HEK293T (cell line): ENCODE results near the gene CCDC68.

Source experiments
- CTCF ChIA-PET: fragments of 350-600 bp; formaldehyde crosslinking; extraction: SDS; loops from one replicate; lab custom pipeline; 2021; ENCODE audit warnings: antibody characterized with exemption, inconsistent platforms; lab: Yijun Ruan, JAX
- POLR2A ChIA-PET: fragments of 350-600 bp; formaldehyde crosslinking; extraction: SDS; loops from one replicate; lab custom pipeline; 2020; ENCODE audit warnings: antibody characterized with exemption, inconsistent platforms; lab: Yijun Ruan, JAX
- DNase-seq: peaks from one replicate; pipeline ENCODE4 v3.0.0; 2012; ENCODE audit warnings: mixed read lengths; ENCODE audit errors: extremely low spot score
- ARNT ChIP-seq: fragments of 450-650 bp; IDR thresholded peaks from 2 replicates; pipeline ENCODE4 v1.6.1; 2017; ENCODE audit warnings: mild to moderate bottlenecking
- BHLHE40 ChIP-seq: fragments of 450-650 bp; IDR thresholded peaks from 2 replicates; pipeline ENCODE4 v1.6.1; 2016; ENCODE audit warnings: mild to moderate bottlenecking, moderate library complexity, borderline replicate concordance
- CTBP1 ChIP-seq: fragments of 450-650 bp; IDR thresholded peaks from 2 replicates; pipeline ENCODE4 v1.6.1; 2016; ENCODE audit warnings: borderline replicate concordance
- ELF4 ChIP-seq: fragments of 450-650 bp; IDR thresholded peaks from 2 replicates; pipeline ENCODE4 v1.6.1; 2017; ENCODE audit warnings: antibody characterized with exemption
- FOXA1 ChIP-seq: fragments of 450-650 bp; IDR thresholded peaks from 2 replicates; pipeline ENCODE4 v1.6.1; 2016; ENCODE audit warnings: mild to moderate bottlenecking
- FOXK2 ChIP-seq: fragments of 450-650 bp; IDR thresholded peaks from 2 replicates; pipeline ENCODE4 v1.6.1; 2016; ENCODE audit warnings: mild to moderate bottlenecking
- FOXM1 ChIP-seq: fragments of 450-650 bp; IDR thresholded peaks from 2 replicates; pipeline ENCODE4 v1.6.1; 2017; ENCODE audit warnings: mild to moderate bottlenecking, borderline replicate concordance
- HDGF ChIP-seq: fragments of 450-650 bp; IDR thresholded peaks from 2 replicates; pipeline ENCODE4 v1.6.1; 2017; ENCODE audit warnings: antibody characterized with exemption, borderline replicate concordance
- L3MBTL2 ChIP-seq: fragments of 450-650 bp; conservative IDR thresholded peaks from 2 replicates; pipeline ENCODE4 v1.6.1; 2016; ENCODE audit warnings: mild to moderate bottlenecking
- LEF1 ChIP-seq: fragments of 450-650 bp; IDR thresholded peaks from 2 replicates; pipeline ENCODE4 v1.6.1; 2017; ENCODE audit warnings: mild to moderate bottlenecking, borderline replicate concordance
- NFRKB ChIP-seq: fragments of 450-650 bp; IDR thresholded peaks from 2 replicates; pipeline ENCODE4 v1.6.1; 2016; ENCODE audit warnings: mild to moderate bottlenecking, moderate library complexity
- SP1 ChIP-seq: fragments of 450-650 bp; IDR thresholded peaks from 2 replicates; pipeline ENCODE4 v1.6.1; 2017
- SUZ12 ChIP-seq: fragments of 450-650 bp; IDR thresholded peaks from 2 replicates; pipeline ENCODE4 v1.6.1; 2016; ENCODE audit warnings: mild to moderate bottlenecking
- TARDBP ChIP-seq: fragments of 450-650 bp; IDR thresholded peaks from 2 replicates; pipeline ENCODE4 v1.6.1; 2016
- ZNF384 ChIP-seq: fragments of 450-650 bp; IDR thresholded peaks from 2 replicates; pipeline ENCODE4 v1.6.1; 2016
- TF ChIP-seq, protein P1 (sequence below): fragments of 450-650 bp; IDR thresholded peaks from 2 replicates; pipeline ENCODE4 v1.6.1; 2016

Gene CCDC68

DNA sequence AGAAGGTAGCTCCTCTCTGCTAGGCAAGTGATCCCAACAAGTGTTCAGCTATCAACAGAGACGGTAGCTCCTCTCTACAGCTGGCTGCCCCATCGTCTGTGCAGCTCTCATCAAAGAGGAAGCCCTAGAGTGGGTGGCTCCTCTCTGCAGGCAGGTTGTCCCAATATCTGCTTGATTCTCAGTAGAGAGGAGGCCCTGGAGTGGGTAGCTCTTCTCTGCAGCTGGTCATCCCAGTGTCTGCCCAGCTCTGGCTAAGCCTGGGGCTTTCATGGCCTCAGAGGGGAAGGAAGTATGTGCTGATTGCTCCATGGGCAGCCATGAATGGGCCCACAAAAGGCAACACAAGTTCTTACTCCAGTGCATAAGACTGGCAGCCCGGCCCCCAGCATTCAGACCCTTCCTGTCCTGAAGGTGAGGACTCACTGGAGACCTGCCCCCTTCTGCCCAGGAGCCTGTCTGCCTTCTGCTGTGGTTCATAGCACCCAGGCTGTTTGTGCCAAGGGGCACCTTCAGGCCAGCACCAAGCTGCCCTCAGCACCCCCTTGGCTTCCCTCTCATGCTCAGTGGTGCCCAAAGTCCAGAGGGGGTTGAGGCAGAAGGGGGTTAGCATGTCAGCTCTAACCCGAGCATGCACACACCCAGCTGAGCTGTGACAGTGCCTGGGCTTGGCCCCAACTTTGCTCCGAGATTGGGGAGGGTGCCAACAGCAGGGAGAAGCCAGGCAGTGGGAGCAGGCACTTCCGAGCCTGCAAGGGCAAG, 48.9 kb downstream of the CCDC68 start:
- TF ChIP-seq BHLHE40 (no peak), L3MBTL2 (no peak), LEF1 (no peak), ELF4 (no peak), SUZ12 (no peak), ARNT (no peak), HDGF (no peak), FOXK2 (no peak), CTBP1 (no peak), FOXA1 (no peak), FOXM1 (no peak), TARDBP (no peak), SP1 (no peak), ZNF384 (no peak), NFRKB (no peak)
- TF ChIP-seq, protein P1, sequence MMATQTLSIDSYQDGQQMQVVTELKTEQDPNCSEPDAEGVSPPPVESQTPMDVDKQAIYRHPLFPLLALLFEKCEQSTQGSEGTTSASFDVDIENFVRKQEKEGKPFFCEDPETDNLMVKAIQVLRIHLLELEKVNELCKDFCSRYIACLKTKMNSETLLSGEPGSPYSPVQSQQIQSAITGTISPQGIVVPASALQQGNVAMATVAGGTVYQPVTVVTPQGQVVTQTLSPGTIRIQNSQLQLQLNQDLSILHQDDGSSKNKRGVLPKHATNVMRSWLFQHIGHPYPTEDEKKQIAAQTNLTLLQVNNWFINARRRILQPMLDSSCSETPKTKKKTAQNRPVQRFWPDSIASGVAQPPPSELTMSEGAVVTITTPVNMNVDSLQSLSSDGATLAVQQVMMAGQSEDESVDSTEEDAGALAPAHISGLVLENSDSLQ, result no peak
- CTCF ChIA-PET, result interaction anchor here (1.1 kb wide), 1 partner anchor 73 kb away, joined by 3 read pairs; no protein-coding TSS in a partner anchor
- POLR2A ChIA-PET, result no interaction called here
- no peak for DNase-seq

DNA sequence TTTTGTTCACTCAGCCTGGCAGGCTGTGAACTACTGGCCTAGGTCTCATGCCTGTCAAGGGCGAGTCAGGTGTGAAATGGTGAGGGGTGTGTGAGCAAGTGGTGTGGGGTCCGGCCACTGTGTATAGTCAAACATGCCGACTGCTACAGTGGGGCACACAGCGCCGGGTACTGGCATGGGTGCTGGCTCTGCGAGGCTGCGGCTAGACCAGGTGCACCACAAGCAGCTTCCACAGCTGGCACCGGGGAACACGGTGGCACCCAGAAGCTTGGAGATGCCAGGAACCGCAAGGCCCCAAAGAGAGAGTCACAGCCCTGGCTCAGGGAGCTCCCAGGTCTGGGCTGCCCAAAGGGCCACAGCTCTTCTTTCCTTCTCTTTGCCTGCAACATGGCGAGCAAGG, 49.7 kb downstream of the CCDC68 start:
- ChIA-PET POLR2A (no interaction called here), CTCF (interaction anchor here (1.1 kb wide), 1 partner anchor 73 kb away, joined by 3 read pairs; no protein-coding TSS in a partner anchor)

DNA sequence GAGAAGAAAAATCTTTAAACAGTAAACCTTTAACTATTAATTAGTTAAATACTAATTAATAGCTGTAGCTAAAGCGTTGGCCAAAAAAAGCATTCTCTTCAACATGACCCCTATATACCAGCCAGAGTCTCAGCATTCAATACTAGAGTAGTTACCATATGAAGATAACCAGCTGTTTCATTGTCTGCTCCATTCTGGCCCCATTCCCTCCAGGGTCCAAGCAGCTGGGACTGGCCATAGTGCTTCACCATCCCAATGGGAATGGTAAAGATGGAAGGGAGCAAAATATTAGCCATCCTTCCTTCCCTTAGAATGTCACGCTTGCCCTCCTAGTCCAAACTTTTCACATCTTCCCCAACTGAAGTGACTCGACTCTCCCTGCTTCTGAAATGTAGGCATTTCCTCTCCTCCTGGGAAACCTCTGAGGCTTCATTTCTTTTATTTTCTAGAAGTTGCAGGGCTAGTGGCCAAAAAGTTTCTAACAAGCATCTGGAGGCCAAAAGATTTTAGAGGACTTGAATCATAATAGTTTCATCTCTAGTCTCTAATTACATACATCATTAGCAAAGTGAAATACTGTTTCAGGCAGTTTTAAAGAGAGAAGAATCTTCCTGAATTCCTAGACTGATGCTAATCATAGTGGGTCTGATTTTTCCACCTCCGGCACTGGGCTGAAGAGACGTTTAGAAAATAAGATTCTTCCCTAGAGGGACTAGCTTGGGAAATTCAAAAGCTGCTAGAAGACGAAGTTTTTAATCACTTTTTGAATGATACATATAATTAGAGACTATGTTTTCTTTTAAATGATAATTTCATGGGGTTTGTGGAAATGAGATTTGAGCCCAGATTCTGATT, 52.7 kb downstream of the CCDC68 start:
- ChIA-PET POLR2A (no interaction called here), CTCF (no interaction called here)
- DNase-seq, result no peak
- TF ChIP-seq TARDBP (no peak), FOXK2 (no peak), L3MBTL2 (no peak), SUZ12 (no peak), ARNT (no peak), CTBP1 (no peak), FOXM1 (no peak), LEF1 (no peak), BHLHE40 (no peak), ELF4 (no peak), SP1 (no peak), ZNF384 (no peak), NFRKB (no peak), FOXA1 (no peak), HDGF (no peak)
- TF ChIP-seq, protein P1, result no peak

More for the DNA sequence above, 49.7 kb downstream of the CCDC68 start:
- no peak for TF ChIP-seq ZNF384
- TF ChIP-seq BHLHE40, result no peak
- TF ChIP-seq HDGF, result no peak
- TF ChIP-seq SUZ12, result no peak
- no peak for TF ChIP-seq CTBP1
- no peak for TF ChIP-seq NFRKB
- TF ChIP-seq ELF4, result no peak
- TF ChIP-seq FOXA1, result no peak
- TF ChIP-seq FOXM1, result no peak
- TF ChIP-seq ARNT, result no peak
- TF ChIP-seq TARDBP, result no peak
- TF ChIP-seq L3MBTL2, result no peak
- no peak for TF ChIP-seq LEF1
- TF ChIP-seq, protein P1, result no peak
- no peak for TF ChIP-seq SP1
- no peak for TF ChIP-seq FOXK2
- DNase-seq, result no peak

DNA sequence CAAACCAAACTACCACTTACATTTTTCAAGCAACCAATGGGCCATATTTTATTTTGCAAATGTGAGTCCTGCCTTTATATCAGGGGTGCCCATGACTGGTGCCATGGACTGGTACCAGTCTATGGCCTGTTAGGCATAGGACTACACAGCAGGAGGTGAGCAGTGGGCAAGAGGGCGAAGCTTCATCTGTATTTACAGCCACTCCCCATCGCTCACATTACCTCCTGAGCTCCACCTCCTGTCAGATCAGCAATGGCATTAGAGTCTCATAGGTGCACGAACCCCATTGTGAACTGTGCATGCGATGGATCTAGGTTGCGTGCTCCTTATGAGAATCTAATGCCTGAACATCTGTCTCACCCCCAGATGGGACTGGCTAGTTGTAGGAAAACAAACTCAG, 53.6 kb downstream of the CCDC68 start:
- POLR2A ChIA-PET, result no interaction called here
- DNase-seq, result no peak
- TF ChIP-seq L3MBTL2 (no peak), ELF4 (no peak), ZNF384 (no peak), HDGF (no peak), FOXA1 (no peak), BHLHE40 (no peak)
- TF ChIP-seq, protein P1, result no peak
- CTCF ChIA-PET, result no interaction called here

DNA sequence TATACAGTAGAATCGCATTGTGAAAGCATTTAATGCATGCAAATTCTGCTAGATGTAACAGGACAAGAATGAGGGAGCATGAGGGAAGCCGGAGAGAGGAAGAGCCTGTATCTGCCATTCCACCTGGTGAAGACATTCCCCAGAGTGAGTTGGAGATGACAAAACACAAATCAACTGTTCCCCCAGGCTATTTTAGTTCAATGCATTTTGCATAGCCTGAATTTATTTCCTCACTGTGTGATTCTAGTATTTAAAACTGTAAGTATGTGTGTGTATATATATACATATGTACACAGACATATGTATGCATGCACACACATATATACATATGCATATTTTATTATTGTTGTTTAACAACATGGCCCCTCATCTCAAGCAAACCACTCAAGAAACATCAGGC, 54.7 kb downstream of the CCDC68 start:
- no peak for TF ChIP-seq FOXA1
- TF ChIP-seq FOXM1, result no peak
- TF ChIP-seq ARNT, result no peak
- TF ChIP-seq, protein P1, result no peak
- TF ChIP-seq SUZ12, result no peak
- TF ChIP-seq LEF1, result no peak
- TF ChIP-seq SP1, result no peak
- TF ChIP-seq NFRKB, result no peak
- no peak for TF ChIP-seq ZNF384
- no peak for TF ChIP-seq L3MBTL2
- no peak for TF ChIP-seq HDGF
- no peak for TF ChIP-seq BHLHE40
- no peak for TF ChIP-seq ELF4
- CTCF ChIA-PET, result no interaction called here
- POLR2A ChIA-PET, result no interaction called here
- DNase-seq, result no peak
